Articular chondrocyte of knee joint (primary cell): Measurements from ENCODE around the gene TMEM237. TPM values are rescaled to one million over a fixed set of nuclear protein-coding genes. Genes with fewer than 3 reads are reported as not detected.

Experiments
- small RNA-seq: library from RNA; depleted of rRNA; stranded (forward); fragments of <200 nt; gene quantifications from one replicate; pipeline ENCODE3, GENCODE V24; 2012
- total RNA-seq: library from RNA; depleted of rRNA; stranded (reverse); fragments of >200 nt; gene quantifications from 2 replicates; pipeline ENCODE4 v1.2.3, GENCODE V29; 2012

TMEM237 gene, protein sequence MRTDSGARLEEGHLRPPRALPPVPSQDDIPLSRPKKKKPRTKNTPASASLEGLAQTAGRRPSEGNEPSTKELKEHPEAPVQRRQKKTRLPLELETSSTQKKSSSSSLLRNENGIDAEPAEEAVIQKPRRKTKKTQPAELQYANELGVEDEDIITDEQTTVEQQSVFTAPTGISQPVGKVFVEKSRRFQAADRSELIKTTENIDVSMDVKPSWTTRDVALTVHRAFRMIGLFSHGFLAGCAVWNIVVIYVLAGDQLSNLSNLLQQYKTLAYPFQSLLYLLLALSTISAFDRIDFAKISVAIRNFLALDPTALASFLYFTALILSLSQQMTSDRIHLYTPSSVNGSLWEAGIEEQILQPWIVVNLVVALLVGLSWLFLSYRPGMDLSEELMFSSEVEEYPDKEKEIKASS
- total RNA-seq: 51.2 and 52.4 TPM in 2 replicates

DNA sequence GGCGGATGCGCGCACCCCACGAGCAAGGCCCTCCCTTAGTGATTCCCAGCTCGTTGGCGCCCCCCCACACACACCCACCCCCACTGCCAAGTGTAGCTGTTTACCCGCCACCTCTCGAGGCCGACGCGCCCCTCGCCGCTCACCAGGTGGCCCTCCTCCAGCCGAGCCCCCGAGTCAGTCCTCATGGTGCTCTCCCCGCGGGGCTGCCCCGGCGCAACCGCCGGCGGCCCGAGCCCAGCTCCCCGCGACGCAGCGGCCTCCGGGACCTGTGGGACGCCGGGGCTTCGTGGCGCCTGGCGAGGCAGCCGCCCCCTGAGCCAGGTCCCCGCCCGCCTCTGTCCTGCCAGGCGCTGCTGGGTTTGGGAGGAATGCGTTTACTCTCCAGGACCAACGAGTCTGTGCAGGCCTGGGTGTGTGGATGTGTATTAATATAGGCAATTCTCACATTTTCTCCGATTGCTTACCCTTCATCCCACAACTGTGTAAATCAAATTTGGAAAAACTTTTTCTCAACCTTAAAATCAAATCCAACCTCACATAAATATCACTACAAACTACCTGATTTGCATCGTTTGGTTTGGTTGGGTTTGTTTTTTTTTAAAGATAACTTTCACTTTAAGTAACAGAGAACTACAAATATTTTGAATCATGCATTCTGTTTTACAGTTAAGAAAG lies at the start of gene TMEM237:
TSS of gene TMEM237 (minus strand) at position 288 of the 675 bp plus-strand sequence. CDS start at position 185, 103 bp downstream.

Small RNA genes within 50 kb of the gene (small RNA-seq; reads per million reads assigned to genes)
- not detected for gene RNU6-651P

Other genes with a start within 250 kb of the TMEM237 start
- gene TRAK2, start 192.0 kb downstream of the TMEM237 start, total RNA-seq: 64.4 and 65.4 TPM in 2 replicates
- gene STRADB, start 191.8 kb downstream of the TMEM237 start, total RNA-seq: 41.8 and 42.1 TPM in 2 replicates
- gene MPP4, start 55.1 kb upstream of the TMEM237 start, total RNA-seq: 2.1 and 2.2 TPM in 2 replicates
- gene ALS2, start 137.4 kb upstream of the TMEM237 start, total RNA-seq: 28.6 and 34.6 TPM in 2 replicates
- 0.11 and 0.13 TPM in 2 replicates for gene CDK15, start 163.0 kb upstream of the TMEM237 start, total RNA-seq